ENCODE measurements around the gene D2HGDH.

DNA sequence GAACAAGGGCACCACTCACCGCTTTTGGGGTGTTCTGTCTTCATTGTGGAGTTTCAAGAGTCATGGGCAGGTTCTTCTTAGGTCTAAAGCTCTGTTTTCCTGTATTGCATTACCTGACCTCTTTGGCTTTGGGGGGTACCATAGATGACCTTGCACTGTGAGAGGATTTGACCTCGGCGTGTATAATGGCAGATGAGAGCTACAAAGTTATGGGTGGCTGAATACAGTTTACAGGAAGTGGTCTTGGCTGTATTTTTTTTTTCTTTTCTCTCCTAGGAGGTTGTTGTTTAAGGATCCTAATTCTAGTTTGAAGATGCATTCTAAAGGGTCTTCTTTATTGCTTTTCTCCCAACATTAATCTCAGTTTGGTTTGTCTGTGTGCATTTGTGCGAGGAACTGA is 53.7 kb downstream of the D2HGDH start:
- TF ChIP-seq CTCF (conservative IDR thresholded peaks at IDR 0.05) (no peak), EZH2 (IDR thresholded peaks at IDR 0.05; ENCODE audit: low read depth) (no peak)
